ENCODE measurements around the gene KRTAP4-2. TPM values are rescaled to one million over a fixed set of nuclear protein-coding genes. Genes with fewer than 3 reads are reported as not detected.
"Not testable (repeated sequence)": the region's sequence is repeated elsewhere in the genome, so short reads cannot be mapped to it uniquely, and the experiment has no call there.

KRTAP4-2 gene
- total RNA-seq, 1 experiment from 2014 or later = not detected

DNA sequence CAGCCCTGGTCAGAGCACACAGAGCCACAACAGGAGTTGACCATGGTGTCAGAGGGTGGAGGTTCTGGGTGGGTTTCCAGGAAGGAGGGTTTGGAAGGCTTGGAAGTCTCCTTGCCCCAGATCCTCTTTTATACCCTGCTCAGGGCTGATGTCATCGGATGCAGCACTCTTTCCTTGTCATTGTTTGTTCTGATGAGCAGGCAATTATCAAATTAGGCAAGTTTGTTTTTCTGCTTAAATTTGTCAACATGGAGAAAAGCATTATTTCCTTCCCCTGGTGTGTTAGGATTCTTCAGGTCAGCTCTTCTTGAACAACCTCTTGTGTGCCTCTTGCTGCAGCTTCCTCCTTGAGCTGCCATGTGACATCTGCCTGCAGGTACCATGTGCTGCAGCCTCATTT lies 17.4 kb downstream of the KRTAP4-2 start, which contains the start of gene KRTAP4-4:
Gene KRTAP4-4, minus strand, starts transcription at position 101 of the 400 bp plus-strand sequence. Its CDS starts 57 bp downstream, at position 44.
- intact Hi-C loops (cut with micrococcal nuclease) = no loop called here
- no peak for TF ChIP-seq JUND (IDR thresholded peaks at IDR 0.05)
- TF ChIP-seq, protein P1, sequence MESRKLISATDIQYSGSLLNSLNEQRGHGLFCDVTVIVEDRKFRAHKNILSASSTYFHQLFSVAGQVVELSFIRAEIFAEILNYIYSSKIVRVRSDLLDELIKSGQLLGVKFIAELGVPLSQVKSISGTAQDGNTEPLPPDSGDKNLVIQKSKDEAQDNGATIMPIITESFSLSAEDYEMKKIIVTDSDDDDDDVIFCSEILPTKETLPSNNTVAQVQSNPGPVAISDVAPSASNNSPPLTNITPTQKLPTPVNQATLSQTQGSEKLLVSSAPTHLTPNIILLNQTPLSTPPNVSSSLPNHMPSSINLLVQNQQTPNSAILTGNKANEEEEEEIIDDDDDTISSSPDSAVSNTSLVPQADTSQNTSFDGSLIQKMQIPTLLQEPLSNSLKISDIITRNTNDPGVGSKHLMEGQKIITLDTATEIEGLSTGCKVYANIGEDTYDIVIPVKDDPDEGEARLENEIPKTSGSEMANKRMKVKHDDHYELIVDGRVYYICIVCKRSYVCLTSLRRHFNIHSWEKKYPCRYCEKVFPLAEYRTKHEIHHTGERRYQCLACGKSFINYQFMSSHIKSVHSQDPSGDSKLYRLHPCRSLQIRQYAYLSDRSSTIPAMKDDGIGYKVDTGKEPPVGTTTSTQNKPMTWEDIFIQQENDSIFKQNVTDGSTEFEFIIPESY (IDR thresholded peaks at IDR 0.05; ENCODE audit: extremely low read depth, insufficient replicate concordance, low read length) = no peak
- no peak for TF ChIP-seq SIN3A (IDR thresholded peaks at IDR 0.05; ENCODE audit: low read depth)
- TF ChIP-seq TCF7L2 (IDR thresholded peaks at IDR 0.05; ENCODE audit: borderline replicate concordance, extremely low read depth, insufficient read depth, insufficient read length) = no peak
- TF ChIP-seq, protein P2, sequence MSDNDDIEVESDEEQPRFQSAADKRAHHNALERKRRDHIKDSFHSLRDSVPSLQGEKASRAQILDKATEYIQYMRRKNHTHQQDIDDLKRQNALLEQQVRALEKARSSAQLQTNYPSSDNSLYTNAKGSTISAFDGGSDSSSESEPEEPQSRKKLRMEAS (IDR thresholded peaks at IDR 0.05) = no peak; the same call in 1 of the 2 replicates
- TF ChIP-seq SP1 (IDR thresholded peaks at IDR 0.05; ENCODE audit: low read depth) = no peak
- TF ChIP-seq EGR1 (IDR thresholded peaks at IDR 0.05; ENCODE audit: low read depth) = no peak
- TF ChIP-seq ATF3 (IDR thresholded peaks at IDR 0.05) = no peak
- TF ChIP-seq CBX3 (IDR thresholded peaks at IDR 0.05; ENCODE audit: low read depth) = no peak
- no peak for TF ChIP-seq ZFX (IDR thresholded peaks at IDR 0.05)
- no peak for TF ChIP-seq CEBPB (IDR thresholded peaks at IDR 0.05; ENCODE audit: low read depth)
- TF ChIP-seq ELF1 (IDR thresholded peaks at IDR 0.05; ENCODE audit: borderline replicate concordance, low read depth) = no peak
- no peak for TF ChIP-seq RAD21 (IDR thresholded peaks at IDR 0.05; ENCODE audit: low read depth)
- TF ChIP-seq, protein P3, sequence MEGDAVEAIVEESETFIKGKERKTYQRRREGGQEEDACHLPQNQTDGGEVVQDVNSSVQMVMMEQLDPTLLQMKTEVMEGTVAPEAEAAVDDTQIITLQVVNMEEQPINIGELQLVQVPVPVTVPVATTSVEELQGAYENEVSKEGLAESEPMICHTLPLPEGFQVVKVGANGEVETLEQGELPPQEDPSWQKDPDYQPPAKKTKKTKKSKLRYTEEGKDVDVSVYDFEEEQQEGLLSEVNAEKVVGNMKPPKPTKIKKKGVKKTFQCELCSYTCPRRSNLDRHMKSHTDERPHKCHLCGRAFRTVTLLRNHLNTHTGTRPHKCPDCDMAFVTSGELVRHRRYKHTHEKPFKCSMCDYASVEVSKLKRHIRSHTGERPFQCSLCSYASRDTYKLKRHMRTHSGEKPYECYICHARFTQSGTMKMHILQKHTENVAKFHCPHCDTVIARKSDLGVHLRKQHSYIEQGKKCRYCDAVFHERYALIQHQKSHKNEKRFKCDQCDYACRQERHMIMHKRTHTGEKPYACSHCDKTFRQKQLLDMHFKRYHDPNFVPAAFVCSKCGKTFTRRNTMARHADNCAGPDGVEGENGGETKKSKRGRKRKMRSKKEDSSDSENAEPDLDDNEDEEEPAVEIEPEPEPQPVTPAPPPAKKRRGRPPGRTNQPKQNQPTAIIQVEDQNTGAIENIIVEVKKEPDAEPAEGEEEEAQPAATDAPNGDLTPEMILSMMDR (IDR thresholded peaks at IDR 0.05 in 2 of 3, conservative IDR thresholded peaks at IDR 0.05 in 1 of 3; ENCODE audit: borderline replicate concordance in 1 of 3, insufficient read depth in 1 of 3, low read depth in 2 of 3, low read length in 2 of 3) = no peak
- no peak for TF ChIP-seq POLR2A (IDR thresholded peaks at IDR 0.05; ENCODE audit: borderline replicate concordance, extremely low read depth, insufficient read depth, insufficient read length)
- TF ChIP-seq SRF (IDR thresholded peaks at IDR 0.05; ENCODE audit: low read depth) = no peak
- Histone ChIP-seq H3K36me3 (ENCODE audit: control insufficient read depth in 1 of 2, insufficient read depth in 2 of 2, low read length in 2 of 2) (no peaks in the 10 kb centered on the region), H4K20me1 (ENCODE audit: insufficient read depth) (no peaks in the 10 kb centered on the region), H3K4me3 (replicated peaks in 1 of 2; ENCODE audit: low read depth in 1 of 2, low read length in 2 of 2) (no peak within 1 kb of the TSS), H3K4me2 (ENCODE audit: low read length) (no peak within 1 kb of the TSS), H3K27ac (ENCODE audit: low read depth, low read length) (no peak within 1 kb of the TSS), H3K9ac (ENCODE audit: low read length) (no peak within 1 kb of the TSS), H3K79me2 (ENCODE audit: insufficient read depth, low read length) (no peaks in the 10 kb centered on the region), H2AFZ (ENCODE audit: low read depth, low read length, poor library complexity, severe bottlenecking) (peak within 1 kb of the TSS; percentile 77), H3K9me3 (ENCODE audit: control insufficient read depth in 1 of 2, insufficient read depth in 1 of 2, low read depth in 1 of 2, low read length in 2 of 2) (no peaks in the 10 kb centered on the region; a peak in 1 of 4 replicates), H3K27me3 (ENCODE audit: insufficient read depth, low read length) (no peaks in the 10 kb centered on the region), H3K4me1 (ENCODE audit: control insufficient read depth in 1 of 2, insufficient read depth in 2 of 2, low read length in 2 of 2) (no peaks in the 10 kb centered on the region), H3K9me2 (ENCODE audit: insufficient read depth) (no peaks in the 10 kb centered on the region)
- ATAC-seq (no peak), DNase-seq (ENCODE audit: low read depth, low spot score) (no peak)
- POLR2A ChIA-PET = no interaction called here
- RAD21 ChIA-PET (ENCODE audit: low non-redundant PET in 1 of 2, low total read pairs in 2 of 2, uncharacterized antibody in 2 of 2, unreplicated experiment in 2 of 2) = no interaction called here
- no TSS peak for BruUV-seq (replicated peaks)
- CTCF ChIA-PET = no interaction called here

GRCh38 chr17:41160190-41160589 lies 17.8 kb downstream of the KRTAP4-2 start:
- H3K4me1 ChIP-seq (ENCODE audit: control insufficient read depth in 1 of 2, insufficient read depth in 2 of 2, low read length in 2 of 2); H3K9me2 ChIP-seq (ENCODE audit: insufficient read depth); ATAC-seq; DNase-seq (ENCODE audit: low read depth, low spot score); H3K27ac ChIP-seq (ENCODE audit: low read depth, low read length); H3K79me2 ChIP-seq (ENCODE audit: insufficient read depth, low read length); H4K20me1 ChIP-seq (ENCODE audit: insufficient read depth); H3K27me3 ChIP-seq (ENCODE audit: insufficient read depth, low read length); H3K4me3 ChIP-seq (replicated peaks in 1 of 2; ENCODE audit: low read depth in 1 of 2, low read length in 2 of 2); BruUV-seq (replicated peaks); H3K4me2 ChIP-seq (ENCODE audit: low read length); POLR2A ChIA-PET; H3K36me3 ChIP-seq (ENCODE audit: control insufficient read depth in 1 of 2, insufficient read depth in 2 of 2, low read length in 2 of 2); intact Hi-C loops (cut with micrococcal nuclease); H3K9me3 ChIP-seq (ENCODE audit: control insufficient read depth in 1 of 2, insufficient read depth in 1 of 2, low read depth in 1 of 2, low read length in 2 of 2); RAD21 ChIA-PET (ENCODE audit: low non-redundant PET in 1 of 2, low total read pairs in 2 of 2, uncharacterized antibody in 2 of 2, unreplicated experiment in 2 of 2); H3K9ac ChIP-seq (ENCODE audit: low read length); H2AFZ ChIP-seq (ENCODE audit: low read depth, low read length, poor library complexity, severe bottlenecking); CTCF ChIA-PET: not testable (repeated sequence)
